IPS-NIHi7 (cell line): Measurements from ENCODE around the gene AGMO.

ENCODE experiments used
- DNase-seq: peaks from one replicate; pipeline ENCODE4 v3.0.0; 2012; ENCODE audit warnings: mixed read lengths; ENCODE audit errors: extremely low spot score

The AGMO gene

GRCh38 chr7:15399441-15399840 is 162.4 kb downstream of the AGMO start:
- DNase-seq, result no peak

- DNase-seq, result no peak
Observed at GRCh38 chr7:15397922-15398760, 163.7 kb downstream of the AGMO start.

GRCh38 chr7:15397159-15397550 is 164.7 kb downstream of the AGMO start:
- DNase-seq, result no peak

- no peak for DNase-seq
Observed at GRCh38 chr7:15396210-15397158, 165.3 kb downstream of the AGMO start.

- no peak for DNase-seq
Observed at GRCh38 chr7:15389073-15389472, 172.7 kb downstream of the AGMO start.

- no peak for DNase-seq
Observed at GRCh38 chr7:15378494-15379145, 183.2 kb downstream of the AGMO start.

- DNase-seq, result no peak
Observed at GRCh38 chr7:15376600-15376999, 185.2 kb downstream of the AGMO start.

GRCh38 chr7:15370441-15370840 is 191.4 kb downstream of the AGMO start:
- DNase-seq, result no peak

GRCh38 chr7:15368653-15369052 is 193.2 kb downstream of the AGMO start:
- DNase-seq, result no peak

GRCh38 chr7:15367897-15368296 is 193.9 kb downstream of the AGMO start:
- no peak for DNase-seq

GRCh38 chr7:15358112-15358511 is 203.7 kb downstream of the AGMO start:
- DNase-seq, result no peak

- no peak for DNase-seq
Observed at GRCh38 chr7:15352421-15353206, 209.2 kb downstream of the AGMO start.

GRCh38 chr7:15345216-15345615 is 216.6 kb downstream of the AGMO start:
- DNase-seq, result no peak

- DNase-seq, result no peak
Observed at GRCh38 chr7:15341817-15342216, 220.0 kb downstream of the AGMO start.

GRCh38 chr7:15336146-15336545 is 225.7 kb downstream of the AGMO start:
- no peak for DNase-seq

- no peak for DNase-seq
Observed at GRCh38 chr7:15335390-15335789, 226.4 kb downstream of the AGMO start.

GRCh38 chr7:15334536-15335263 is 227.1 kb downstream of the AGMO start:
- no peak for DNase-seq

GRCh38 chr7:15332956-15333355 is 228.9 kb downstream of the AGMO start:
- no peak for DNase-seq

- no peak for DNase-seq
Observed at GRCh38 chr7:15330943-15331342, 230.9 kb downstream of the AGMO start.

GRCh38 chr7:15327001-15327400 is 234.8 kb downstream of the AGMO start:
- DNase-seq, result no peak
